SK-N-SH (cell line): Measurements from ENCODE around the gene REEP3. TPM values are rescaled to one million over a fixed set of nuclear protein-coding genes. Genes with fewer than 3 reads are reported as not detected.

ENCODE experiments used
- CTCF ChIA-PET: fragments of 300-600, 350-600 bp; formaldehyde crosslinking; extraction: SDS; loops from one replicate; lab custom pipeline; 2021; lab: Yijun Ruan, JAX
- POLR2A ChIA-PET: fragments of 350-600 bp; sonication (Branson Sonifier 250); formaldehyde crosslinking; extraction: SDS; loops from one replicate; lab custom pipeline; 2020; ENCODE audit warnings: antibody characterized with exemption, inconsistent platforms; lab: Yijun Ruan, JAX
- DNase-seq: peaks from one replicate; pipeline ENCODE4 v3.0.0; 2012
- H2AFZ ChIP-seq: fragments of 200-600 bp; sonication (generic); 2 replicates; pipeline ENCODE4 v1.8.1; 2016; ENCODE audit warnings: antibody characterized with exemption, mild to moderate bottlenecking, low read depth
- H3F3A ChIP-seq: fragments of 200-600 bp; sonication (generic); replicated peaks from 2 replicates; pipeline ENCODE3; 2016; ENCODE audit warnings: antibody characterized with exemption, mild to moderate bottlenecking; ENCODE audit not compliant: insufficient read depth
- H3K27ac ChIP-seq, 2 experiments: fragments of 200-500 bp in 1 of 2; fragments of 200-600 bp in 1 of 2; sonication (Bioruptor generic) in 1 of 2; sonication (generic), shearing (Covaris generic) in 1 of 2; 2 replicates each; pipeline versions ENCODE4 v1.5.1 to v1.6.1; 2014 to 2016; ENCODE audit warnings: low read depth in 2 of 2, inconsistent platforms in 1 of 2, low read length in 1 of 2, mild to moderate bottlenecking in 1 of 2, mixed read lengths in 1 of 2
- H3K27me3 ChIP-seq: fragments of 200-600 bp; sonication (generic), shearing (Covaris generic); 2 replicates; pipeline ENCODE4 v1.6.1; 2016; ENCODE audit warnings: mixed run types; ENCODE audit not compliant: insufficient read depth
- H3K36me3 ChIP-seq, 2 experiments: fragments of 200-500 bp in 1 of 2; fragments of 200-600 bp in 1 of 2; sonication (Bioruptor generic) in 1 of 2; sonication (generic) in 1 of 2; replicated peaks in 1 of 2; 2 replicates each; pipeline versions ENCODE3 to v1.5.1; 2014 to 2016; ENCODE audit warnings: low read length in 1 of 2, mild to moderate bottlenecking in 1 of 2; ENCODE audit not compliant: insufficient read depth in 2 of 2, control insufficient read depth in 1 of 2
- H3K4me1 ChIP-seq, 2 experiments: fragments of 200-500 bp in 1 of 2; fragments of 200-600 bp in 1 of 2; sonication (Bioruptor generic) in 1 of 2; sonication (generic), shearing (Covaris generic) in 1 of 2; 2 replicates each; pipeline versions ENCODE4 v1.5.1 to v1.6.1; 2014 to 2016; ENCODE audit warnings: low read depth in 1 of 2, low read length in 1 of 2, mixed run types in 1 of 2; ENCODE audit not compliant: insufficient read depth in 2 of 2, control insufficient read depth in 1 of 2
- H3K4me2 ChIP-seq: fragments of 200-600 bp; sonication (generic), shearing (Covaris generic); 2 replicates; pipeline ENCODE4 v1.6.1; 2017; ENCODE audit warnings: mixed run types
- H3K4me3 ChIP-seq, 2 experiments: fragments of 200-500 bp in 1 of 2; fragments of 200-600 bp in 1 of 2; sonication (Bioruptor generic) in 1 of 2; sonication (generic), shearing (Covaris generic) in 1 of 2; 2 replicates each; pipeline versions ENCODE4 v1.5.1 to v1.8.1; 2014 to 2016; ENCODE audit warnings: low read depth in 2 of 2, inconsistent platforms in 1 of 2, low read length in 1 of 2, mild to moderate bottlenecking in 1 of 2, mixed read lengths in 1 of 2, moderate library complexity in 1 of 2
- H3K79me2 ChIP-seq: fragments of 200-600 bp; sonication (generic); 2 replicates; pipeline ENCODE4 v1.8.1; 2017; ENCODE audit warnings: mild to moderate bottlenecking; ENCODE audit not compliant: insufficient read depth
- H3K9ac ChIP-seq: fragments of 200-600 bp; sonication (generic); 2 replicates; pipeline ENCODE4 v1.6.1; 2017; ENCODE audit warnings: mixed run types
- H3K9me2 ChIP-seq: fragments of 200-600 bp; sonication (generic); 2 replicates; pipeline ENCODE4 v1.6.1; 2017; ENCODE audit warnings: mixed run types
- H3K9me3 ChIP-seq: fragments of 200-600 bp; sonication (generic); 2 replicates; pipeline ENCODE4 v1.6.1; 2017; ENCODE audit warnings: mixed run types, mild to moderate bottlenecking, moderate library complexity
- H4K20me1 ChIP-seq: fragments of 200-600 bp; sonication (generic); 2 replicates; pipeline ENCODE4 v1.6.1; 2017; ENCODE audit warnings: mild to moderate bottlenecking, mixed run types; ENCODE audit not compliant: insufficient read depth
- CHD2 ChIP-seq: fragments of 150-350 bp; IDR thresholded peaks from 2 replicates; pipeline ENCODE4 v1.6.1; 2018; ENCODE audit warnings: low read length; ENCODE audit not compliant: partially characterized antibody
- EP300 ChIP-seq, 2 experiments: IDR thresholded peaks; 2 replicates each; pipeline versions ENCODE4 v1.4.0 to v1.6.1; 2012; ENCODE audit warnings: borderline replicate concordance in 1 of 2, low read depth in 1 of 2, low read length in 1 of 2
- FOSL2 ChIP-seq: IDR thresholded peaks from 2 replicates; pipeline ENCODE4 v1.4.0; 2012; ENCODE audit warnings: low read depth, mild to moderate bottlenecking, moderate library complexity, borderline replicate concordance
- GABPA ChIP-seq: IDR thresholded peaks from 2 replicates; pipeline ENCODE4 v1.4.0; 2012; ENCODE audit warnings: low read depth, mild to moderate bottlenecking
- IRF3 ChIP-seq: fragments of 150-350 bp; IDR thresholded peaks from 2 replicates; pipeline ENCODE4 v1.6.1; 2016; ENCODE audit warnings: mild to moderate bottlenecking, low read depth, low read length
- JUND ChIP-seq: IDR thresholded peaks from 2 replicates; pipeline ENCODE4 v1.4.0; 2012
- MAX ChIP-seq: IDR thresholded peaks from 2 replicates; pipeline ENCODE4 v1.4.0; 2012; ENCODE audit warnings: low read depth
- MEF2A ChIP-seq: IDR thresholded peaks from 2 replicates; pipeline ENCODE4 v1.4.0; 2012; ENCODE audit warnings: low read depth, borderline replicate concordance
- MXI1 ChIP-seq: IDR thresholded peaks from 2 replicates; pipeline ENCODE4 v1.6.1; 2012; ENCODE audit warnings: mild to moderate bottlenecking, low read depth, low read length, improper control_type of control experiment
- NFIC ChIP-seq: IDR thresholded peaks from 2 replicates; pipeline ENCODE4 v1.4.0; 2012; ENCODE audit warnings: borderline replicate concordance
- NRF1 ChIP-seq: IDR thresholded peaks from 2 replicates; pipeline ENCODE4 v1.6.1; 2012; ENCODE audit warnings: low read depth, mild to moderate bottlenecking, low read length
- PBX3 ChIP-seq: IDR thresholded peaks from 2 replicates; pipeline ENCODE4; 2012
- RAD21 ChIP-seq: IDR thresholded peaks from 2 replicates; pipeline ENCODE4 v1.6.1; 2012; ENCODE audit warnings: mild to moderate bottlenecking, low read length
- RCOR1 ChIP-seq: fragments of 150-350 bp; IDR thresholded peaks from 2 replicates; pipeline ENCODE4 v1.6.1; 2017; ENCODE audit warnings: antibody characterized with exemption, low read length
- RXRA ChIP-seq: IDR thresholded peaks from 2 replicates; pipeline ENCODE4 v1.4.0; 2012; ENCODE audit warnings: low read depth, mild to moderate bottlenecking, borderline replicate concordance
- TCF12 ChIP-seq: IDR thresholded peaks from 2 replicates; pipeline ENCODE4 v1.4.0; 2012
- WGBS: methylation state at CpG from one replicate; pipeline ENCODE4 v1.1.6; 2017; ENCODE audit warnings: low lambda C conversion rate; 5-methylcytosine and 5-hydroxymethylcytosine counted together
- polyA plus RNA-seq, 3 experiments: library from polyadenylated mRNA; depleted of rRNA; stranded (reverse); fragments of >200 nt; gene quantifications; 2 replicates each; pipeline ENCODE4 v1.2.3, GENCODE V29; 2012

Gene REEP3
- polyA plus RNA-seq, 1 of the 3 experiments (the other 2 are of a cell fraction), result 7.6 TPM

GRCh38 chr10:63665670-63666134, 144.5 kb downstream of the REEP3 start:
- ChIA-PET POLR2A (no interaction called here), CTCF (no interaction called here)
- no peak overlapping the region for H2AFZ ChIP-seq
- H4K20me1 ChIP-seq, result no peaks in the 10 kb centered on the region
- H3K36me3 ChIP-seq, result no peaks in the 10 kb centered on the region
- H3K79me2 ChIP-seq, result no peaks in the 10 kb centered on the region
- DNase-seq, result no peak
- no peak overlapping the region for H3K4me3 ChIP-seq
- H3K9me2 ChIP-seq, result no peaks in the 10 kb centered on the region
- H3K4me2 ChIP-seq, result no peak overlapping the region
- peaks cover 17 to 30% of the 10 kb centered on the region in 2 experiments for H3K4me1 ChIP-seq
- TF ChIP-seq RCOR1 (0 out of 2 replicates have a peak, but pooled peaks have one; percentile 56), EP300 (IDR thresholded peaks at IDR 0.05; ENCODE audit: borderline replicate concordance in 1 of 2, low read depth in 1 of 2, low read length in 1 of 2) (peak in 1 of 2 experiments; percentile 33; a peak in 1 of 4 replicates), FOSL2 (no peak)
- H3K27ac ChIP-seq, result peak overlapping the region in 1 of 2 experiments; percentile 78; a peak in 1 of 4 replicates
- H3K9ac ChIP-seq, result no peak overlapping the region
- H3F3A ChIP-seq, result peaks cover 20% of the 10 kb centered on the region
- WGBS, result 84% methylated on average over 4 of the region's 4 CpGs
- no peaks in the 10 kb centered on the region for H3K27me3 ChIP-seq
- no peaks in the 10 kb centered on the region for H3K9me3 ChIP-seq

- ChIA-PET POLR2A (no interaction called here), CTCF (no interaction called here)
- Histone ChIP-seq H3K36me3 (no peaks in the 10 kb centered on the region), H3K27ac (peak overlapping the region; percentile 56 to 78; a peak in 3 of 4 replicates), H3K9ac (no peak overlapping the region), H4K20me1 (no peaks in the 10 kb centered on the region), H3K9me3 (no peaks in the 10 kb centered on the region), H3K4me1 (peaks cover 30 to 42% of the 10 kb centered on the region in 2 experiments), H2AFZ (no peak overlapping the region), H3K4me3 (no peak overlapping the region), H3K9me2 (no peaks in the 10 kb centered on the region), H3F3A (peaks cover 20% of the 10 kb centered on the region), H3K27me3 (no peaks in the 10 kb centered on the region), H3K4me2 (0 out of 2 replicates have a peak overlapping the region, but pooled peaks have one; percentile 26), H3K79me2 (no peaks in the 10 kb centered on the region)
- whole genome bisulfite sequencing, result 48% methylated on average over 4 of the region's 4 CpGs
- DNase-seq, result no peak
- TF ChIP-seq MAX, result 0 out of 2 replicates have a peak, but pooled peaks have one; percentile 28
- peak; percentile 54; the same call in 1 of the 2 replicates for TF ChIP-seq MEF2A
- TF ChIP-seq RAD21, result no peak
- no peak for TF ChIP-seq IRF3
- peak; percentile 89 for TF ChIP-seq RXRA
- TF ChIP-seq NRF1, result no peak
- peak in 1 of 2 experiments; percentile 65; a peak in 1 of 4 replicates for TF ChIP-seq EP300 (IDR thresholded peaks at IDR 0.05; ENCODE audit: borderline replicate concordance in 1 of 2, low read depth in 1 of 2, low read length in 1 of 2)
- peak; percentile 79 for TF ChIP-seq TCF12
- TF ChIP-seq CHD2, result no peak
- TF ChIP-seq JUND, result peak; percentile 69
- peak; percentile 91 for TF ChIP-seq NFIC
- TF ChIP-seq FOSL2, result peak; percentile 82
- peak; percentile 53 for TF ChIP-seq PBX3
- TF ChIP-seq MXI1, result no peak
- no peak for TF ChIP-seq GABPA
These were observed 145.7 kb downstream of the REEP3 start for GRCh38 chr10:63666836-63667383.
